ENCODE data around the gene ARFGEF2. TPM values are rescaled to one million over a fixed set of nuclear protein-coding genes. Genes with fewer than 3 reads are reported as not detected.
"Not testable (repeated sequence)": the region's sequence is repeated elsewhere in the genome, so short reads cannot be mapped to it uniquely, and the experiment has no call there.

ARFGEF2 gene
- total RNA-seq, 1 donor from 2014 or later: 23.8 TPM

GRCh38 chr20:48951646-48952045 lies 30.1 kb downstream of the ARFGEF2 start:
- no peak for DNase-seq (ENCODE audit: low spot score)

GRCh38 chr20:48952656-48953055 lies 31.1 kb downstream of the ARFGEF2 start:
- DNase-seq (ENCODE audit: low spot score): no peak

- DNase-seq (ENCODE audit: low spot score): no peak
Measured at GRCh38 chr20:48953653-48954052, 32.1 kb downstream of the ARFGEF2 start.

GRCh38 chr20:48956052-48956451 lies 34.5 kb downstream of the ARFGEF2 start:
- no peak for DNase-seq (ENCODE audit: low spot score)

GRCh38 chr20:48957053-48957481 lies 35.6 kb downstream of the ARFGEF2 start:
- no peak for DNase-seq (ENCODE audit: low spot score)

GRCh38 chr20:48957533-48957932 lies 36.0 kb downstream of the ARFGEF2 start:
- DNase-seq (ENCODE audit: low spot score): peak; percentile 55

GRCh38 chr20:48958743-48959142 lies 37.2 kb downstream of the ARFGEF2 start:
- no peak for DNase-seq (ENCODE audit: low spot score)

- no peak for DNase-seq (ENCODE audit: low spot score)
Measured at GRCh38 chr20:48959899-48960550, 38.5 kb downstream of the ARFGEF2 start.

- no peak for DNase-seq (ENCODE audit: low spot score)
Measured at GRCh38 chr20:48962421-48962820, 40.9 kb downstream of the ARFGEF2 start.

- DNase-seq (ENCODE audit: low spot score): no peak
Measured at GRCh38 chr20:48962976-48963771, 41.7 kb downstream of the ARFGEF2 start.

- no peak for DNase-seq (ENCODE audit: low spot score)
Measured at GRCh38 chr20:48965189-48965910, 43.8 kb downstream of the ARFGEF2 start.

- DNase-seq (ENCODE audit: low spot score): no peak
Measured at GRCh38 chr20:48970681-48971365, 49.3 kb downstream of the ARFGEF2 start.

- DNase-seq (ENCODE audit: low spot score): no peak
Measured at GRCh38 chr20:48971956-48972355, 50.4 kb downstream of the ARFGEF2 start.

GRCh38 chr20:48972816-48973215 lies 51.3 kb downstream of the ARFGEF2 start:
- DNase-seq (ENCODE audit: low spot score): no peak

GRCh38 chr20:48975955-48976354 lies 54.4 kb downstream of the ARFGEF2 start:
- no peak for DNase-seq (ENCODE audit: low spot score)

GRCh38 chr20:48979980-48980379 lies 58.5 kb downstream of the ARFGEF2 start:
- not testable (repeated sequence) for DNase-seq (ENCODE audit: low spot score)

- peak; percentile 38 for DNase-seq (ENCODE audit: low spot score)
Measured at GRCh38 chr20:48983423-48984400, 62.2 kb downstream of the ARFGEF2 start.

- DNase-seq (ENCODE audit: low spot score): no peak
Measured at GRCh38 chr20:48984575-48985219, 63.2 kb downstream of the ARFGEF2 start.

- no peak for DNase-seq (ENCODE audit: low spot score)
Measured at GRCh38 chr20:48986899-48987298, 65.4 kb downstream of the ARFGEF2 start.

- no peak for DNase-seq (ENCODE audit: low spot score)
Measured at GRCh38 chr20:48990467-48990866, 69.0 kb downstream of the ARFGEF2 start.
